HEK293T (cell line): ENCODE data around the gene SUN5.

Experiments
- CTBP1 ChIP-seq: fragments of 450-650 bp; IDR thresholded peaks from 2 replicates; pipeline ENCODE4 v1.6.1; 2016; ENCODE audit warnings: borderline replicate concordance
- FOXA1 ChIP-seq: fragments of 450-650 bp; IDR thresholded peaks from 2 replicates; pipeline ENCODE4 v1.6.1; 2016; ENCODE audit warnings: mild to moderate bottlenecking
- FOXK2 ChIP-seq: fragments of 450-650 bp; IDR thresholded peaks from 2 replicates; pipeline ENCODE4 v1.6.1; 2016; ENCODE audit warnings: mild to moderate bottlenecking
- HDGF ChIP-seq: fragments of 450-650 bp; IDR thresholded peaks from 2 replicates; pipeline ENCODE4 v1.6.1; 2017; ENCODE audit warnings: antibody characterized with exemption, borderline replicate concordance
- L3MBTL2 ChIP-seq: fragments of 450-650 bp; conservative IDR thresholded peaks from 2 replicates; pipeline ENCODE4 v1.6.1; 2016; ENCODE audit warnings: mild to moderate bottlenecking
- SP1 ChIP-seq: fragments of 450-650 bp; IDR thresholded peaks from 2 replicates; pipeline ENCODE4 v1.6.1; 2017

- no peak for TF ChIP-seq HDGF
- TF ChIP-seq SP1: no peak
- no peak for TF ChIP-seq CTBP1
- no peak for TF ChIP-seq FOXK2
- no peak for TF ChIP-seq L3MBTL2
- no peak for TF ChIP-seq FOXA1
Measured at GRCh38 chr20:32990426-32990825, 13.8 kb downstream of the SUN5 start.
